ES-I3 (cell line): ENCODE results near the gene PUS3.

Experiments
- H3K36me3 ChIP-seq: 2 replicates; pipeline ENCODE4 v1.6.1; 2013; ENCODE audit warnings: mild to moderate bottlenecking, low read length, control low read depth, moderate library complexity; ENCODE audit not compliant: insufficient read depth
- H3K4me1 ChIP-seq: 2 replicates; pipeline ENCODE4 v1.6.1; 2013; ENCODE audit warnings: mild to moderate bottlenecking, control low read depth, low read length; ENCODE audit not compliant: insufficient read depth
- H3K9ac ChIP-seq: 2 replicates; pipeline ENCODE4 v1.6.1; 2013; ENCODE audit warnings: low read depth, mild to moderate bottlenecking, low read length, moderate library complexity
- H3K9me3 ChIP-seq: 2 replicates; pipeline ENCODE4 v1.6.1; 2013; ENCODE audit warnings: mild to moderate bottlenecking, low read length, moderate library complexity; ENCODE audit not compliant: control insufficient read depth, insufficient read depth

Gene PUS3

DNA sequence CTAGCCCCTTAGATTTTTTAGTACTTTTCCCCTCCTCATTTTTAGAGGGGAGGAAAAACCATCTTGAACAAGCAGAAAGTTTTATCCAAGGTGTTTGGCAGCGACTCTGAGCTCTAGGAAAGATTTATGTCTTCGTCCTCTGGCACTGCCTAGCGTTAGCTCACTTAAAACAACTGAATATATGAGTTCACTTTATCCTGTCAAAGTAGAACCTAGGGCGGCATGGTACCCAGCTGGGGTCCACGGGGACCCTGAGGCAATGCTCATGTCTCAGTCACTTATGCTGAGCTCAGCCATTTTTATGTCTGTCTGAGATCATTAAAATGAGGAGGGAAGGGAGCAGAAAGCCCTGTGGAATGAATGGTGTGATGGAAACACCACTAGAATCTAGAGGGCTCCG lies 28.7 kb upstream of the PUS3 start:
- H3K36me3 ChIP-seq, result no peaks in the 10 kb centered on the region
- H3K4me1 ChIP-seq, result peaks cover 29% of the 10 kb centered on the region
- H3K9ac ChIP-seq, result no peak overlapping the region

GRCh38 chr11:125931116-125931515 lies 28.1 kb upstream of the PUS3 start:
- peaks cover 29% of the 10 kb centered on the region for H3K4me1 ChIP-seq
- no peaks in the 10 kb centered on the region for H3K9me3 ChIP-seq
- H3K9ac ChIP-seq, result no peak overlapping the region
- H3K36me3 ChIP-seq, result no peaks in the 10 kb centered on the region

More for the DNA sequence above, 28.7 kb upstream of the PUS3 start:
- H3K9me3 ChIP-seq, result no peaks in the 10 kb centered on the region

DNA sequence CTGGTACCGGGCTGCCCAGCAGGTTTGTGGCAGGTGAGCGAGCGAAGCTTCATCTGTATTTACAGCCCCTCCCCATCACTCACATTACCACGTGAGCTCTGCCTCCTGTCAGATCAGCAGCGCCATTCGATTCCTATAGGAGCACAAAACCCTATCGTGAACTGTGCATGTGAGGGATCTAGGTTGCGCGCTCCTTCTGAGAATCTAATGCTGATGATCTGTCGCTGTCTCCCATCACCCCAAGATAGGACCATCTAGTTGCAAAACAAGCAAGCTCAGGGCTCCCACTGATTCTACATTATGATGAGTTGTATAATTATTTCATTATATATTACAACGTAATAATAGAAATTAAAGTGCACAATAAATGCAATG lies 27.1 kb upstream of the PUS3 start:
- no peaks in the 10 kb centered on the region for H3K36me3 ChIP-seq

GRCh38 chr11:125929445-125930075 lies 26.6 kb upstream of the PUS3 start:
- Histone ChIP-seq H3K36me3 (no peaks in the 10 kb centered on the region), H3K9ac (no peak overlapping the region), H3K9me3 (no peaks in the 10 kb centered on the region), H3K4me1 (peaks cover 29% of the 10 kb centered on the region)

More for the DNA sequence above, 27.1 kb upstream of the PUS3 start:
- Histone ChIP-seq H3K4me1 (peaks cover 29% of the 10 kb centered on the region), H3K9me3 (no peaks in the 10 kb centered on the region), H3K9ac (no peak overlapping the region)

GRCh38 chr11:125926682-125927081 lies 23.7 kb upstream of the PUS3 start:
- no peak overlapping the region for H3K9ac ChIP-seq
- no peaks in the 10 kb centered on the region for H3K36me3 ChIP-seq
- H3K9me3 ChIP-seq, result no peaks in the 10 kb centered on the region
- H3K4me1 ChIP-seq, result peaks cover 8% of the 10 kb centered on the region; the same call in 1 of the 2 replicates

GRCh38 chr11:125925804-125926203 lies 22.8 kb upstream of the PUS3 start:
- no peaks in the 10 kb centered on the region for H3K4me1 ChIP-seq
- no peak overlapping the region for H3K9ac ChIP-seq
- no peaks in the 10 kb centered on the region; the same call in 1 of the 2 replicates for H3K36me3 ChIP-seq
- H3K9me3 ChIP-seq, result no peaks in the 10 kb centered on the region

- Histone ChIP-seq H3K9ac (no peak overlapping the region), H3K9me3 (no peaks in the 10 kb centered on the region), H3K36me3 (no peaks in the 10 kb centered on the region; the same call in 1 of the 2 replicates), H3K4me1 (no peaks in the 10 kb centered on the region)
Observed at GRCh38 chr11:125925247-125925740, 22.3 kb upstream of the PUS3 start.

GRCh38 chr11:125924384-125925007 lies 21.5 kb upstream of the PUS3 start:
- H3K36me3 ChIP-seq, result no peaks in the 10 kb centered on the region; the same call in 1 of the 2 replicates
- H3K9ac ChIP-seq, result no peak overlapping the region
- no peaks in the 10 kb centered on the region for H3K9me3 ChIP-seq
- H3K4me1 ChIP-seq, result no peaks in the 10 kb centered on the region

- H3K9ac ChIP-seq, result no peak overlapping the region
- no peaks in the 10 kb centered on the region; the same call in 1 of the 2 replicates for H3K36me3 ChIP-seq
- H3K9me3 ChIP-seq, result no peaks in the 10 kb centered on the region
- H3K4me1 ChIP-seq, result no peaks in the 10 kb centered on the region
Observed at GRCh38 chr11:125923633-125924032, 20.6 kb upstream of the PUS3 start.

DNA sequence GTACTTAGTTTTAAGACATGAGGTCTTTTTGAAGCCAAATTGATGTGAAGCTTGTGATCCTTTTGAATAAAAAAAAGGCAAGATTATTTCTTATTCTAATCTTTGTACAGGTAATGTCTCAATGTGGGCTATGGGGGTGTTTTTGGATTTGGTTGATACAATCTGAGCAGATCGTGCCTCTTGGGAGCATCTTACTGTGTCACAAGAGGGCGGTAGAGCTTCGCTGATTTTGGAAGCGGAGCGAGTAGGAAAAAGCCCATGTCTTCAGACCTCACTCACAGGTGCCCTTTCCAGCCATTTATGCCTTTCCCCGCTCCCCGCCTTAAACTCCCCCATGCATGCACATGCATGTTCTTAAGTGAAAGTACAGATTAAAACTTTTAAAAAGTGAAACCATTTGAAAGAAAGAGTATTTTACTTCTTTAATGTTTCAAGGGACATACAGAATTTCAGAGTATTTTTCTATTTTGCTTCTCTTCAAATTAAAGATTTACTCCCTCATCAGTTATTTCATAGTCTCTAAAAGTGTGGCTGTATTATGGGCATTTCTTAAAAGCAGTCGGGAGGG lies 20.1 kb upstream of the PUS3 start:
- Histone ChIP-seq H3K36me3 (no peaks in the 10 kb centered on the region; the same call in 1 of the 2 replicates), H3K9ac (no peak overlapping the region), H3K9me3 (no peaks in the 10 kb centered on the region), H3K4me1 (no peaks in the 10 kb centered on the region)

DNA sequence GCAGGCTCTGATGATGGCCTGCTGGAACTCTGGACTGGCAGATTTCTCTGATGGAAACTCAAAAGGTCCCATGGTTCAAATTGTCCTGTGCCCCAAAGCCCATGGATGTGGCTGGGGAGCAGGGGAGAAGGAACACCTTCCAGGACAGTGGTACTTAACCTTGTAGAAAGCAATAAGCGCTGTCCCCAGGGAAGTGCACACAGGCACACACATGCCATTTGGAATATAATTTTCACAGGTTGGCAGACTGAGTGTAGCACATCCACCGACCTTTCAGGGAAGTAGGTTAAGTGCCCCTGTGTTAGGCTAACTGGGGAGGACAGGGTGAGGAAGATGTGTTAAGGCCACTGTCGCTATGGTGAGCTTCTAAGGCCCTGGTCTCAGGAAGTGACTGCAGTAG lies 19.1 kb upstream of the PUS3 start:
- no peaks in the 10 kb centered on the region for H3K9me3 ChIP-seq
- no peaks in the 10 kb centered on the region for H3K4me1 ChIP-seq
- H3K36me3 ChIP-seq, result no peaks in the 10 kb centered on the region; the same call in 1 of the 2 replicates
- H3K9ac ChIP-seq, result no peak overlapping the region

DNA sequence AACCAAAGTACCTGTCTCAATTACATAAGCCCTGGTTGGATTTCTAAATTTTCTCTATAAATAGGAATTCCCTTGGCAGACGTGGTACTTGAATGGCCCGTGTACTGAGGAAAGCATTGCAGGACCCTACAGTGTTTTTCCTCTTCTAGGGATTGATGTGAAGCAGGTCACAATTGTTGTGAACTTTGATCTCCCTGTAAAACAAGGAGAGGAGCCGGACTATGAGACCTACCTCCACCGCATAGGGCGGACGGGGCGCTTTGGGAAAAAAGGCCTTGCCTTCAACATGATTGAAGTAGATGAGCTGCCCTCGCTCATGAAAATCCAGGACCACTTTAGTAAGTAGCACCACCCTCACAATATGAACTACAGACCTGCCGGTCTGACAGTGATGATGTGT lies 18.0 kb upstream of the PUS3 start:
- Histone ChIP-seq H3K4me1 (no peaks in the 10 kb centered on the region), H3K36me3 (no peaks in the 10 kb centered on the region; the same call in 1 of the 2 replicates), H3K9me3 (no peaks in the 10 kb centered on the region), H3K9ac (no peak overlapping the region)

GRCh38 chr11:125918140-125918840 lies 15.3 kb upstream of the PUS3 start:
- Histone ChIP-seq H3K9ac (no peak overlapping the region), H3K4me1 (no peaks in the 10 kb centered on the region), H3K9me3 (no peaks in the 10 kb centered on the region), H3K36me3 (no peaks in the 10 kb centered on the region; the same call in 1 of the 2 replicates)

- Histone ChIP-seq H3K36me3 (no peaks in the 10 kb centered on the region; the same call in 1 of the 2 replicates), H3K9ac (no peak overlapping the region), H3K4me1 (no peaks in the 10 kb centered on the region)
Observed at GRCh38 chr11:125916683-125917347, 13.8 kb upstream of the PUS3 start.

More at GRCh38 chr11:125916683-125917347, 13.8 kb upstream of the PUS3 start:
- H3K9me3 ChIP-seq, result no peaks in the 10 kb centered on the region
